K562 (cell line): ENCODE data around the gene SCYL2. TPM values are rescaled to one million over a fixed set of nuclear protein-coding genes. Genes with fewer than 3 reads are reported as not detected.

Experiments used
- GTF2E2 ChIP-seq: fragments of 200-800 bp; sonication (Bioruptor generic); IDR thresholded peaks from 2 replicates; pipeline ENCODE4 v1.6.1; 2016; ENCODE audit warnings: missing genetic modification characterization, missing compliant biosample characterization
- HNRNPL ChIP-seq: fragments of 200-400 bp; formaldehyde crosslinking; IDR thresholded peaks from 2 replicates; pipeline ENCODE4 v1.6.1; 2017; ENCODE audit warnings: low read depth, mild to moderate bottlenecking, low read length
- POLR2B ChIP-seq: fragments of 450-650 bp; IDR thresholded peaks from 2 replicates; pipeline ENCODE4 v1.6.1; 2018; ENCODE audit warnings: low read depth; ENCODE audit not compliant: partially characterized antibody
- PTTG1 ChIP-seq: fragments of 450-650 bp; IDR thresholded peaks from 2 replicates; pipeline ENCODE4 v1.6.1; 2016; ENCODE audit warnings: low read depth, mild to moderate bottlenecking, missing genetic modification characterization, missing compliant biosample characterization
- RNF2 ChIP-seq: sonication (generic); IDR thresholded peaks from 2 replicates; pipeline ENCODE4 v1.6.1; 2016
- TAF7 ChIP-seq: fragments of 450-650 bp; IDR thresholded peaks from 2 replicates; pipeline ENCODE4 v1.6.1; 2016; ENCODE audit warnings: missing genetic modification characterization, missing compliant biosample characterization
- THRAP3 ChIP-seq: fragments of 450-650 bp; IDR thresholded peaks from 2 replicates; pipeline ENCODE4 v1.6.1; 2016; ENCODE audit warnings: mild to moderate bottlenecking, inconsistent platforms, borderline replicate concordance
- ZNF124 ChIP-seq: sonication (generic); formaldehyde crosslinking; IDR thresholded peaks from 2 replicates; pipeline ENCODE4 v1.8.1; 2022; ENCODE audit warnings: missing genetic modification reagents
- ZNF174 ChIP-seq: fragments of 250-450 bp; sonication (Bioruptor Pico); IDR thresholded peaks from 2 replicates; pipeline ENCODE4 v1.4.0; 2020; ENCODE audit warnings: mild to moderate bottlenecking
- ZNF253 ChIP-seq: fragments of 250-450 bp; sonication (Bioruptor Pico); conservative IDR thresholded peaks from 2 replicates; pipeline ENCODE4 v1.6.1; 2021; ENCODE audit warnings: mild to moderate bottlenecking
- ZNF311 ChIP-seq: fragments of 250-450 bp; sonication (Bioruptor Pico); IDR thresholded peaks from 2 replicates; pipeline ENCODE4 v1.4.0; 2020; ENCODE audit warnings: mild to moderate bottlenecking, moderate library complexity
- polyA plus RNA-seq, 8 experiments: library from polyadenylated mRNA; depleted of rRNA in 4 of 8; stranded (reverse) in 5 of 8; unstranded in 3 of 8; fragments of >200 nt; fragmentation: Nextera tagmentation in 2 of 8; fragmentation: Illumina TruSeq in 1 of 8; extraction: Ambion mirVana in 2 of 8; extraction: Trizol in 1 of 8; gene quantifications; 2 replicates each; pipeline versions ENCODE4 v1.2.1 to v1.2.3, GENCODE V29; 2011 to 2014; ENCODE audit warnings: inconsistent platforms in 1 of 8, missing spikeins in 1 of 8
- total RNA-seq, 7 experiments: library from RNA; depleted of rRNA in 6 of 7; stranded (reverse); fragments of >200 nt in 6 of 7; fragmentation: Illumina TruSeq in 2 of 7; extraction: Trizol in 2 of 7; gene quantifications; 2 replicates each; pipeline versions ENCODE4 v1.2.1 to v1.2.3, GENCODE V29; 2011 to 2021; ENCODE audit warnings: low replicate concordance in 1 of 7
- TF ChIP-seq, protein P1 (sequence below), 2 experiments: IDR thresholded peaks in 1 of 2; conservative IDR thresholded peaks in 1 of 2; 2 replicates each; pipeline ENCODE4 v1.6.1; 2016; ENCODE audit warnings: low read depth in 2 of 2, mild to moderate bottlenecking in 1 of 2, missing compliant biosample characterization in 1 of 2, missing genetic modification characterization in 1 of 2, moderate library complexity in 1 of 2
- TF ChIP-seq, protein P2 (sequence below): fragments of 250-450 bp; sonication (Bioruptor Pico); IDR thresholded peaks from 2 replicates; pipeline ENCODE4 v1.4.0; 2020
- TF ChIP-seq, protein P3 (sequence below): fragments of 150-350 bp; IDR thresholded peaks from 2 replicates; pipeline ENCODE4 v1.6.1; 2014; ENCODE audit warnings: low read depth, mild to moderate bottlenecking, low read length, borderline replicate concordance
- TF ChIP-seq, protein P4 (sequence below), 2 experiments: fragments of 450-650 bp; IDR thresholded peaks; 2 replicates each; pipeline ENCODE4 v1.6.1; 2016
- TF ChIP-seq, protein P5 (sequence below): fragments of 450-650 bp; IDR thresholded peaks from 2 replicates; pipeline ENCODE4 v1.6.1; 2016; ENCODE audit warnings: antibody characterized with exemption

SCYL2 gene
- total and polyA plus RNA-seq, 9 of the 15 experiments (the other 6 are each of a cell fraction or from before 2014, with no cell fraction given): 9.9 to 49.0 (median 32.9) TPM

DNA sequence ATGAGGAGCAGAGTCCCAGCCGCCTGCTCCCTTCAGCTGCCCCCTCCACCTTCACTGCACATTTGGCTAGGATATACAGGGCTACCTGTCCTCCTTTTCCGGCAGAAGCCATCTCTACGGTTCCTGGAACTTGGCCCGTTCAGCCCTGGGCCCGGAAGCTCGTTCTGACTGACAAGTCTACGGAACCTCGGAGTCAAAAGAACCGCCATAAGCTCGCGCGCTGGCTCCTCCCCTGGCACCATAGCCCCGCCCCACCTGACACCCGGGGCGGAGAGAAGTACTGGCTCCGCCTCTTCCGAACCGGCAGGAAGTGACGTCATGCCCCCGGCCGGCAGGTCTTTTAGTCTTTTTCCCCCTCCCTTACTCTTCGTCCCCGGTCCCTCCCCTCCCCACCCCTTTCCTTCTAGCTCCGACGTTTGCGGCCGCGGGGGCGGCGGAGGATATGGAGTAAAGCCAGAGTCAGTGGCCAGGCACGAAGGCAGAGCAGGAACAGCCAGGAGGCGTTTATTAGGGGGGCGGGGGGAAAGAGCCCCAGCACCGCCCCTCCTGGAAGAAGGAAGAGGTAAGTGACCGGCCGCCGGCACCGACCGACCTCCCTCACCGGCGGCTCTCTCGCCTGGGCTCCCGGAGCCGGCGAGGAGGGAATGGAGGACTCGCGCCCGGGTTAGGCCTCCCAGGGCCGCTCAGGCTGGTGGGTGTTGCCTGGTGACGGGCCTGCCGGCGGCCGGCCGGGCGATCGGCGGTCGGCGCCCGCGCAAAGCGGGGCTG lies at the start of gene SCYL2, which contains the start of gene DEPDC4 (continued):
- TF ChIP-seq TAF7 (tag) (peak; percentile 61), ZNF124 (CRISPR knock-in tag) (no peak), POLR2B (peak; percentile 64), THRAP3 (no peak), ZNF174 (no peak), GTF2E2 (peak; percentile 81; the same call in 1 of the 2 replicates), HNRNPL (no peak), PTTG1 (tag) (no peak), RNF2 (peak; percentile 53), ZNF311 (CRISPR knock-in tag) (0 out of 2 replicates have a peak, but pooled peaks have one; percentile 34), ZNF253 (CRISPR knock-in tag) (no peak)
- TF ChIP-seq, protein P1, sequence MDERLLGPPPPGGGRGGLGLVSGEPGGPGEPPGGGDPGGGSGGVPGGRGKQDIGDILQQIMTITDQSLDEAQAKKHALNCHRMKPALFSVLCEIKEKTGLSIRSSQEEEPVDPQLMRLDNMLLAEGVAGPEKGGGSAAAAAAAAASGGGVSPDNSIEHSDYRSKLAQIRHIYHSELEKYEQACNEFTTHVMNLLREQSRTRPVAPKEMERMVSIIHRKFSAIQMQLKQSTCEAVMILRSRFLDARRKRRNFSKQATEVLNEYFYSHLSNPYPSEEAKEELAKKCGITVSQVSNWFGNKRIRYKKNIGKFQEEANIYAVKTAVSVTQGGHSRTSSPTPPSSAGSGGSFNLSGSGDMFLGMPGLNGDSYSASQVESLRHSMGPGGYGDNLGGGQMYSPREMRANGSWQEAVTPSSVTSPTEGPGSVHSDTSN (CRISPR knock-in tag; IDR thresholded peaks at IDR 0.05; ENCODE audit: low read depth): no peak
- TF ChIP-seq, protein P1 (tag; conservative IDR thresholded peaks at IDR 0.05; ENCODE audit: low read depth): peak; percentile 78
- TF ChIP-seq, protein P2, sequence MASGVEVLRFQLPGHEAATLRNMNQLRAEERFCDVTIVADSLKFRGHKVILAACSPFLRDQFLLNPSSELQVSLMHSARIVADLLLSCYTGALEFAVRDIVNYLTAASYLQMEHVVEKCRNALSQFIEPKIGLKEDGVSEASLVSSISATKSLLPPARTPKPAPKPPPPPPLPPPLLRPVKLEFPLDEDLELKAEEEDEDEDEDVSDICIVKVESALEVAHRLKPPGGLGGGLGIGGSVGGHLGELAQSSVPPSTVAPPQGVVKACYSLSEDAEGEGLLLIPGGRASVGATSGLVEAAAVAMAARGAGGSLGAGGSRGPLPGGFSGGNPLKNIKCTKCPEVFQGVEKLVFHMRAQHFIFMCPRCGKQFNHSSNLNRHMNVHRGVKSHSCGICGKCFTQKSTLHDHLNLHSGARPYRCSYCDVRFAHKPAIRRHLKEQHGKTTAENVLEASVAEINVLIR (CRISPR knock-in tag): peak; percentile 74
- TF ChIP-seq, protein P3, sequence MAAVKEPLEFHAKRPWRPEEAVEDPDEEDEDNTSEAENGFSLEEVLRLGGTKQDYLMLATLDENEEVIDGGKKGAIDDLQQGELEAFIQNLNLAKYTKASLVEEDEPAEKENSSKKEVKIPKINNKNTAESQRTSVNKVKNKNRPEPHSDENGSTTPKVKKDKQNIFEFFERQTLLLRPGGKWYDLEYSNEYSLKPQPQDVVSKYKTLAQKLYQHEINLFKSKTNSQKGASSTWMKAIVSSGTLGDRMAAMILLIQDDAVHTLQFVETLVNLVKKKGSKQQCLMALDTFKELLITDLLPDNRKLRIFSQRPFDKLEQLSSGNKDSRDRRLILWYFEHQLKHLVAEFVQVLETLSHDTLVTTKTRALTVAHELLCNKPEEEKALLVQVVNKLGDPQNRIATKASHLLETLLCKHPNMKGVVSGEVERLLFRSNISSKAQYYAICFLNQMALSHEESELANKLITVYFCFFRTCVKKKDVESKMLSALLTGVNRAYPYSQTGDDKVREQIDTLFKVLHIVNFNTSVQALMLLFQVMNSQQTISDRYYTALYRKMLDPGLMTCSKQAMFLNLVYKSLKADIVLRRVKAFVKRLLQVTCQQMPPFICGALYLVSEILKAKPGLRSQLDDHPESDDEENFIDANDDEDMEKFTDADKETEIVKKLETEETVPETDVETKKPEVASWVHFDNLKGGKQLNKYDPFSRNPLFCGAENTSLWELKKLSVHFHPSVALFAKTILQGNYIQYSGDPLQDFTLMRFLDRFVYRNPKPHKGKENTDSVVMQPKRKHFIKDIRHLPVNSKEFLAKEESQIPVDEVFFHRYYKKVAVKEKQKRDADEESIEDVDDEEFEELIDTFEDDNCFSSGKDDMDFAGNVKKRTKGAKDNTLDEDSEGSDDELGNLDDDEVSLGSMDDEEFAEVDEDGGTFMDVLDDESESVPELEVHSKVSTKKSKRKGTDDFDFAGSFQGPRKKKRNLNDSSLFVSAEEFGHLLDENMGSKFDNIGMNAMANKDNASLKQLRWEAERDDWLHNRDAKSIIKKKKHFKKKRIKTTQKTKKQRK: no peak
- TF ChIP-seq, protein P4, sequence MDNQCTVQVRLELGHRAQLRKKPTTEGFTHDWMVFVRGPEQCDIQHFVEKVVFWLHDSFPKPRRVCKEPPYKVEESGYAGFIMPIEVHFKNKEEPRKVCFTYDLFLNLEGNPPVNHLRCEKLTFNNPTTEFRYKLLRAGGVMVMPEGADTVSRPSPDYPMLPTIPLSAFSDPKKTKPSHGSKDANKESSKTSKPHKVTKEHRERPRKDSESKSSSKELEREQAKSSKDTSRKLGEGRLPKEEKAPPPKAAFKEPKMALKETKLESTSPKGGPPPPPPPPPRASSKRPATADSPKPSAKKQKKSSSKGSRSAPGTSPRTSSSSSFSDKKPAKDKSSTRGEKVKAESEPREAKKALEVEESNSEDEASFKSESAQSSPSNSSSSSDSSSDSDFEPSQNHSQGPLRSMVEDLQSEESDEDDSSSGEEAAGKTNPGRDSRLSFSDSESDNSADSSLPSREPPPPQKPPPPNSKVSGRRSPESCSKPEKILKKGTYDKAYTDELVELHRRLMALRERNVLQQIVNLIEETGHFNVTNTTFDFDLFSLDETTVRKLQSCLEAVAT (IDR thresholded peaks at IDR 0.05): peak in 1 of 2 experiments; percentile 56; a peak in 2 of 4 replicates
- TF ChIP-seq, protein P5, sequence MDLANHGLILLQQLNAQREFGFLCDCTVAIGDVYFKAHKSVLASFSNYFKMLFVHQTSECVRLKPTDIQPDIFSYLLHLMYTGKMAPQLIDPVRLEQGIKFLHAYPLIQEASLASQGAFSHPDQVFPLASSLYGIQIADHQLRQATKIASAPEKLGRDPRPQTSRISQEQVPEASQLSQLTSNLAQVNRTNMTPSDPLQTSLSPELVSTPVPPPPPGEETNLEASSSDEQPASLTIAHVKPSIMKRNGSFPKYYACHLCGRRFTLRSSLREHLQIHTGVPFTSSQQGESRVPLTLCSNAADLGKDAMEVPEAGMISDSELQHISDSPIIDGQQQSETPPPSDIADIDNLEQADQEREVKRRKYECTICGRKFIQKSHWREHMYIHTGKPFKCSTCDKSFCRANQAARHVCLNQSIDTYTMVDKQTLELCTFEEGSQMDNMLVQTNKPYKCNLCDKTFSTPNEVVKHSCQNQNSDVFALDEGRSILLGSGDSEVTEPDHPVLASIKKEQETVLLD: no peak
